GM21526 (cell line): ENCODE results near the gene CST11.

Source experiments
- ATAC-seq: cut with Tn5 transposase; IDR thresholded peaks from one replicate; pipeline ENCODE4 v1.9.1; 2021; ENCODE audit warnings: moderate library complexity; ENCODE audit not compliant: unreplicated experiment, low FRiP score

Gene CST11

GRCh38 chr20:23454816-23455215 is 2.1 kb upstream of the CST11 start:
- ATAC-seq: no peak

GRCh38 chr20:23453549-23454543 is 1.2 kb upstream of the CST11 start:
- no peak for ATAC-seq

GRCh38 chr20:23451956-23452487 is 654 bp downstream of the CST11 start:
- no peak for ATAC-seq

- no peak for ATAC-seq
These were observed 1.8 kb downstream of the CST11 start for GRCh38 chr20:23450877-23451276.

- ATAC-seq: no peak
These were observed 3.3 kb downstream of the CST11 start for GRCh38 chr20:23449421-23449820.

- no peak for ATAC-seq
These were observed 4.5 kb downstream of the CST11 start for GRCh38 chr20:23448167-23448566.

GRCh38 chr20:23446505-23446904 is 6.2 kb downstream of the CST11 start:
- ATAC-seq: no peak

GRCh38 chr20:23445596-23446217 is 7.0 kb downstream of the CST11 start:
- no peak for ATAC-seq

GRCh38 chr20:23444859-23445258 is 7.8 kb downstream of the CST11 start:
- ATAC-seq: no peak

- ATAC-seq: no peak
These were observed 10.2 kb downstream of the CST11 start for GRCh38 chr20:23442436-23442835.

GRCh38 chr20:23441850-23442313 is 10.8 kb downstream of the CST11 start:
- no peak for ATAC-seq

GRCh38 chr20:23440004-23440403 is 12.7 kb downstream of the CST11 start:
- ATAC-seq: no peak

GRCh38 chr20:23438661-23439060 is 14.0 kb downstream of the CST11 start:
- ATAC-seq: no peak

GRCh38 chr20:23437126-23437899 is 15.4 kb downstream of the CST11 start:
- no peak for ATAC-seq

- ATAC-seq: no peak
These were observed 16.0 kb downstream of the CST11 start for GRCh38 chr20:23436681-23437080.

- ATAC-seq: no peak
These were observed 16.8 kb downstream of the CST11 start for GRCh38 chr20:23435626-23436539.

- ATAC-seq: no peak
These were observed 18.0 kb downstream of the CST11 start for GRCh38 chr20:23434521-23435313.

- ATAC-seq: no peak
These were observed 19.0 kb downstream of the CST11 start for GRCh38 chr20:23433628-23434027.

GRCh38 chr20:23425129-23425528 is 27.5 kb downstream of the CST11 start:
- ATAC-seq: no peak
